Activated naive CD8-positive, alpha-beta T cell treated with anti-CD3 and anti-CD28 coated beads for 36 hours (primary cell): ENCODE measurements around the gene PBX1. TPM values are rescaled to one million over a fixed set of nuclear protein-coding genes. Genes with fewer than 3 reads are reported as not detected.
"Not testable (repeated sequence)": the region's sequence is repeated elsewhere in the genome, so short reads cannot be mapped to it uniquely, and the experiment has no call there.

Experiments used
- DNase-seq: peaks from one replicate; pipeline ENCODE4 v3.0.0; 2021
- H3K27ac Mint-ChIP-seq: one replicate; pipeline ENCODE4 v1.8.0; 2022; ENCODE audit warnings: mild to moderate bottlenecking, moderate library complexity, mixed read lengths
- H3K27me3 Mint-ChIP-seq: one replicate; pipeline ENCODE4 v1.8.0; 2022; ENCODE audit warnings: mild to moderate bottlenecking, mixed read lengths
- H3K36me3 Mint-ChIP-seq: one replicate; pipeline ENCODE4 v1.8.0; 2021; ENCODE audit warnings: mild to moderate bottlenecking, mixed read lengths
- H3K4me1 Mint-ChIP-seq: one replicate; pipeline ENCODE4 v1.8.0; 2021; ENCODE audit warnings: mixed read lengths
- H3K4me3 Mint-ChIP-seq: one replicate; pipeline ENCODE4 v1.8.0; 2022; ENCODE audit warnings: mild to moderate bottlenecking, moderate library complexity, mixed read lengths
- H3K9me3 Mint-ChIP-seq: one replicate; pipeline ENCODE4 v1.8.0; 2022; ENCODE audit warnings: mixed read lengths
- total RNA-seq, 2 experiments: library from RNA; stranded (reverse); gene quantifications; one replicate each; pipeline ENCODE4 v1.2.3, GENCODE V29; 2021

Gene PBX1
- total RNA-seq: under 1 TPM in 1 of 2 experiments, not detected in 1; 0.04 TPM

DNA sequence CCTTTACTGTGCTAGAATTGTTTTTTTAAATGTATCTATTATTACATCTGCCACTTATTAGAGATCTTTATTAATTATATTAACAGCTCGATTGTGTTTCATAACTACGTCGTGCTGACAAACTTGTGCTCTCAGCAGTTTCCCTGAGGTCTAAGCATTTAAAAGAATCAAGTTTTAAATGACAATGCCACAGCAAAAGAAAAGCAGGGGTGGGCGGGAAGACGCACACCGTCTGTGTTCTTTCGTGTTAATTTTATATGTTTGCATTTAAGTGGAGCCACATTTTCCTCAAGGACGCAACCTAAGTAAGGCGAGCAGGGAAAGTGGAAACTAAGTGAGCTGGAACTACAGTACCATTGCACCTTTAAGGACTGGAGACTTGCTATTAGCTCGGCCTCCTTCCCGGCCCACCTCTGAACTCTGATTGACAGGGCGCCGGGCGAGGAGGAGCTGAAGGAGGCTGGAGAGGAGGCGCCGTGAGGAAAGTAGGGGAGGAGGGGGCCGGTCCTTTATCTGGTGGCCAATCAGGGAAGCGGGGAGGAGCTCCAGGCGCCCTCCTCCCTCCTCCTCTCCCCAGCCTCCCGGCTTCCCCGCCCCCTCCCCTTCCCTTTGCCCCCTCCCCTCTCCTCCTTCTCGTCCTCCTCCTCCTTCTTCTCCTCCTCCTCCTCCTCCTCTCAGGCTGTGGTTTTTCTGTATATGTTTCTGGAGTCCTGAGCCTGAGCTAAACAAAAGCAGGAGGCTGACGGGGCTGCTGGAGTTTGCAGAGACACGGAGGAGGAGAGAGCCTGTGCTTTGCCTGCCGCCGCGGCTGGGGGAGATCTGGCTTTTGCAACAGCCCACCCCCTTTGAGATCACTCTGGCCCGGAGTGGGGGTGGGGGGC, at the start of gene PBX1:
PBX1 (plus strand) TSS at position 724 of the 881 bp plus-strand sequence.
- peak; percentile 78 for DNase-seq
- H3K9me3 Mint-ChIP-seq: no peaks in the 10 kb centered on the region
- no peak within 1 kb of the TSS for H3K27ac Mint-ChIP-seq
- H3K4me3 Mint-ChIP-seq: peak within 1 kb of the TSS; percentile 78
- H3K4me1 Mint-ChIP-seq: peaks cover 8% of the 10 kb centered on the region
- H3K36me3 Mint-ChIP-seq: no peaks in the 10 kb centered on the region
- peaks cover 55% of the 10 kb centered on the region for H3K27me3 Mint-ChIP-seq

DNA sequence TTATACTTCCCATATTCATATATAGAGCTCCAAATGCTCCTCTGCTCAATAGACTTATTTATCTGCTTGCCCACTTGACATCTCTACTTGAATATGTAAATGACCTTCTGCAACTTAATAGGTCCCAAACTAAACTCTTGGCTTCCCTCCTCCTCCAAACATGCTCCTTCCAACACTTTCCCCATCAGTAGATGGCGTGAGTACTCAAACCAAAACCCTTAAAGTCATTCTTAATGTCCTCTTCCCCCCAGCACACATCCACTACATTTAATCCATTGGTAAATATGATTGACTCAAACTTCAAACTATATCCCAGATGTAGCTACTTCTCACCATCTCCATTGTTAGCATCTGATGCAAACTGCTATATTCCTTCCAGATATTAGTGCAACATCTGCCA, 48.5 kb upstream of the PBX1 start:
- Mint-ChIP-seq H3K4me3 (no peak overlapping the region), H3K9me3 (peaks cover 1% of the 10 kb centered on the region)

DNA sequence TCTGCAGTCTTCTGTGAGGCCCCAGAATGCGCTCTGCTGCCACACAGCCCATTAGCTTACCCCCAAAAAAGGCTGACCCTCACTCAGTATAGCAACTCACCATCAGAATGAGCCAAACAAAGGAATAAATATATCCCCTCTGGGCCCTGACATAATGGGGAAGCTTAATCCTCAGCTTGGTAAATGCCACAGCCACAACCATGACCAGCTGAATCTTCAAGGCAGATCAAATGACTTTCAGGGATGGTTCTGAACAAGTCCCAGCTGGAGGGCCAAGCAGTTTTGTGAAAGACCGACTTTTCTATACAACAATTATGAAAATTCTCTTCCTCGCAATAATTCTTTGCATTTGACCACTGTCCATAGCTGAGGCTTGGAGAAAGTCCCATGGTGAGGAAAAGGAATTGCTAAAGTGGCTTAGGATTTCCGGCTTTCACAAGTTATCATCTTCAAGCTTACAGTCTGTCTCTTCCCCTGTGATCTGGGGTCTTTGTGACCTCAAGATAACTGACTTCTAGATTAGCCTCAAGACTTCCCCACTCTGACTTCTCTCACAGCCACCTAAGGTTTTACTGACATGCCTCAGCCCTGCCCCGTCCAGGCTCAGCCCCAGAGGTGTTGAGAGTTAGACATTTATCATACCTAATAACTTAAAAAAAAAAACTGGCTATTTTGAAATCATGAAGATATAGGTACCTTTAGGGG, 47.8 kb upstream of the PBX1 start:
- Mint-ChIP-seq H3K27ac (no peak overlapping the region), H3K27me3 (no peaks in the 10 kb centered on the region), H3K4me3 (no peak overlapping the region)

More for the DNA sequence above, 48.5 kb upstream of the PBX1 start:
- no peaks in the 10 kb centered on the region for H3K36me3 Mint-ChIP-seq
- no peaks in the 10 kb centered on the region for H3K27me3 Mint-ChIP-seq
- H3K27ac Mint-ChIP-seq: no peak overlapping the region
- no peak for DNase-seq
- no peaks in the 10 kb centered on the region for H3K4me1 Mint-ChIP-seq

DNA sequence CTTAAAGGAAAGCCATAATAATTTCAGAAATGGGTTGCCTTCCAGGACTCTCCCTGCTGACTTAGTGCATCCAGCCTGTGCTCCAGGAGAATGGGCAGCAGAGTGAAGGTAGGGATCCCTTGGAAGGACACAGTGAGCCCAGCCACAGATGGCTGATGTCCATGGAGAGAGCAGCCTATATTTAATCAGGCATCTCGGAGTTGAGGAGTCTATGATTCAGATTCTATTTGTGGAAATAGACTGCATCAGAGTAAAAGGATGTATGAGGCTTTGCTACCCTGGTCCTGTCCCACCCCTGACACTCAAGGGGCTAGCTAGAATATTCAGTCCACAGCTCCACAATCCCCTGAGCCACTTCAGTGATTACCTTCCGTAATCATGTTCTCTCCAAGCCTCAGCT, 43.8 kb upstream of the PBX1 start:
- no peaks in the 10 kb centered on the region for H3K27me3 Mint-ChIP-seq
- no peak overlapping the region for H3K27ac Mint-ChIP-seq
- DNase-seq: no peak
- H3K36me3 Mint-ChIP-seq: no peaks in the 10 kb centered on the region
- H3K4me1 Mint-ChIP-seq: no peaks in the 10 kb centered on the region
- H3K4me3 Mint-ChIP-seq: no peak overlapping the region
- peaks cover 2% of the 10 kb centered on the region for H3K9me3 Mint-ChIP-seq

More for the DNA sequence above, 47.8 kb upstream of the PBX1 start:
- DNase-seq: no peak
- Mint-ChIP-seq H3K4me1 (no peaks in the 10 kb centered on the region), H3K9me3 (peaks cover 1% of the 10 kb centered on the region), H3K36me3 (no peaks in the 10 kb centered on the region)

- no peak overlapping the region for H3K4me3 Mint-ChIP-seq
- no peak for DNase-seq
- no peaks in the 10 kb centered on the region for H3K4me1 Mint-ChIP-seq
- H3K9me3 Mint-ChIP-seq: peaks cover 2% of the 10 kb centered on the region
- H3K27me3 Mint-ChIP-seq: no peaks in the 10 kb centered on the region
- H3K27ac Mint-ChIP-seq: no peak overlapping the region
- no peaks in the 10 kb centered on the region for H3K36me3 Mint-ChIP-seq
These were observed 43.2 kb upstream of the PBX1 start for GRCh38 chr1:164515711-164516331.

GRCh38 chr1:164516591-164516990, 42.4 kb upstream of the PBX1 start:
- no peaks in the 10 kb centered on the region for H3K27me3 Mint-ChIP-seq

DNA sequence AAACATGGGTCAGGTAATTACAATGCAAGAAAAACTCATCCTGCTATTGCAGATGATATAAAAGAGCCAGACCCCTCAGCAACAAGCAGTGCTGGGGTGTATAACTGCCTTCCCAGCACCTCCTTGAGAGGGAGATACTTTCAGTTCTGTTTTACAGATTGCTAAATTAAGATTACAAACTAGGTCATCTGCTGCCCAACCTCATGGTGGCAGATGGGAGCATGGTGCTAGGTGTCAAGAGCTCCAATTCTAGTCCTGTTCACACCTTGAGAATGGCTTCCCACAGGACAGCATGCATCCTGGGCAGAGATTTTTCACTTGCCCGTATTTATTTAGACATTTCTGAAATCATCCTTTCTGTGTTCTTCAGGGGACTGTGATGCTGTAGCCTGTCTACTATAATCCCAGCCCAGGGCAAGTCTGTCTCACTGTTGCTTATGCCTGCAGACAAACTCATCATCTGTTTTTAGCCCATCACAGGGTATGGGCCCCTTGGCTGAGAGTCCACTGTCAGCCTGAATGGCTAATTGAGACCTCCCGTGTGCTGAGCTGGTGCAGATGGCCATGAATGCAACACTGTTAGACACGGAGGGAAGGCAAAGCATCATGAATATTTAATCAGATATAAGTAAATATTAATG, 40.2 kb upstream of the PBX1 start:
- Mint-ChIP-seq H3K4me3 (no peak overlapping the region), H3K27me3 (no peaks in the 10 kb centered on the region), H3K36me3 (no peaks in the 10 kb centered on the region), H3K4me1 (no peaks in the 10 kb centered on the region), H3K9me3 (peaks cover 2% of the 10 kb centered on the region), H3K27ac (no peak overlapping the region)
- no peak for DNase-seq

More at GRCh38 chr1:164516591-164516990, 42.4 kb upstream of the PBX1 start:
- Mint-ChIP-seq H3K4me3 (no peak overlapping the region), H3K36me3 (no peaks in the 10 kb centered on the region), H3K27ac (no peak overlapping the region), H3K4me1 (no peaks in the 10 kb centered on the region), H3K9me3 (peaks cover 2% of the 10 kb centered on the region)
- DNase-seq: no peak

- Mint-ChIP-seq H3K27me3 (no peaks in the 10 kb centered on the region), H3K9me3 (peaks cover 2% of the 10 kb centered on the region), H3K4me3 (no peak overlapping the region), H3K27ac (no peak overlapping the region), H3K4me1 (no peaks in the 10 kb centered on the region), H3K36me3 (no peaks in the 10 kb centered on the region)
- DNase-seq: no peak
These were observed 39.6 kb upstream of the PBX1 start for GRCh38 chr1:164519426-164519825.

- Mint-ChIP-seq H3K4me1 (no peaks in the 10 kb centered on the region), H3K27ac (no peak overlapping the region), H3K27me3 (no peaks in the 10 kb centered on the region), H3K36me3 (peaks cover 3% of the 10 kb centered on the region), H3K4me3 (no peak overlapping the region), H3K9me3 (peaks cover 13% of the 10 kb centered on the region)
- DNase-seq: no peak
These were observed 34.2 kb upstream of the PBX1 start for GRCh38 chr1:164524810-164525209.

DNA sequence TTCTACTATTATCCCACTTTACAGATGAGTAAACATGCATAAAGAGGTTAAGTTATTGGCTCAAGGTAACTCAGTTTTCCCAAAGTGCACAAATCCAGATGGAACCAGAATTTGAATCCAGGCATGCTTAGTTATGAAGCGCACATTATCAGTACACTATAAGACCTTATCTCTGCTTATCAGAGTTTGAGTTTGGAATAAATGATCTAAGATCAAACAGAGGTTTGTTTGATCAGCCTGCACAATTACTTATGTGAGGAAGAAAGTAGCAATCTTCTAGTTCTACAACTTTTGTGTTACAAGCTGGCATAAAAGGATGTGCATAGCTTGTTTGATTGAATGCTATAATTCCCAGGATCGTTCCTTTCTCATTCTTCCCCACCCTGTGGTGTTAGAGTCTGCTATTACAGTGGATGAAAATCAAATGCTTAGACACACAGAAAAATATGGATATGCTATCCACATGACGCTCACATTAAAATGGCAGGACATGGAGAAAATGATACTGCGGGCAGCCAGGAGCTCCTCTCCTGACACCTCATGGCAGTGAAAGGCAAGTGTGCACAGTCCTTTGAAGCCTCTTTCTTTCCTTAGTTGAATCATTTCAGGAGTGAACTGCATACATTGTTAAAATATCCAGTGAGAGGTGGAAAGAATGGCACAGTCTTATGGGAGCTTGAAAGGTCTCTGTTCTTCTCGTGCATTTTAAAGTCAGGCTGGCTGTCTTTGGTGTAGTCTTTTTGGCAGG, 23.9 kb upstream of the PBX1 start:
- H3K9me3 Mint-ChIP-seq: peaks cover 1% of the 10 kb centered on the region
- no peaks in the 10 kb centered on the region for H3K27me3 Mint-ChIP-seq
- H3K4me3 Mint-ChIP-seq: no peak overlapping the region
- no peak overlapping the region for H3K27ac Mint-ChIP-seq
- no peaks in the 10 kb centered on the region for H3K4me1 Mint-ChIP-seq
- DNase-seq: no peak
- H3K36me3 Mint-ChIP-seq: no peaks in the 10 kb centered on the region

- Mint-ChIP-seq H3K9me3 (peaks cover 15% of the 10 kb centered on the region), H3K27me3 (peaks cover 18% of the 10 kb centered on the region)
- not testable (repeated sequence) for H3K36me3 Mint-ChIP-seq, DNase-seq, H3K4me3 Mint-ChIP-seq, H3K4me1 Mint-ChIP-seq, H3K27ac Mint-ChIP-seq
These were observed 6.5 kb upstream of the PBX1 start for GRCh38 chr1:164552463-164552988.

DNA sequence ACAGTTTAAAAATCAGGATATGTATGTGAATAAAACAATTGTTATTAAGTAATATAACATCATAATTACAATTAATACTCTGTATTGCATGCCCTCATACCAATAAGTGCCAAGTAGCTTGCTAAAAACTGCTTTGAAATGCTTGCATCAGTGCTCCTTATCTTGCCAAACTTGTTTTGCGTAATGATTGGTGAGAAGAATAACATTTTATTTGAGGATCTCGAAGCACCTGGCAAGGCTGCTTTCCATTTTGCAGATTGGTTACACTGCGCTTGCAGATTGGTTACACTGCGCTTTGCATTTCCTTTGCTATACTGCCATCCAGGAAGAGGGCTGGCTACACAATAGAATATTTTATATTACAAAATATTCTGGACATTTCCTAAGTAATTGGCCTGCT, 1.7 kb upstream of the PBX1 start:
- no peaks in the 10 kb centered on the region for H3K36me3 Mint-ChIP-seq
- H3K27me3 Mint-ChIP-seq: peaks cover 52% of the 10 kb centered on the region
- DNase-seq: no peak
- peaks cover 8% of the 10 kb centered on the region for H3K4me1 Mint-ChIP-seq
- H3K27ac Mint-ChIP-seq: no peak overlapping the region
- H3K4me3 Mint-ChIP-seq: no peak overlapping the region
- H3K9me3 Mint-ChIP-seq: peaks cover 5% of the 10 kb centered on the region

GRCh38 chr1:164559342-164560051, 513 bp downstream of the PBX1 start:
- H3K9me3 Mint-ChIP-seq: no peaks in the 10 kb centered on the region
- H3K27me3 Mint-ChIP-seq: peaks cover 51% of the 10 kb centered on the region
- H3K36me3 Mint-ChIP-seq: no peaks in the 10 kb centered on the region
- no peak overlapping the region for H3K27ac Mint-ChIP-seq
- peak overlapping the region; percentile 78 for H3K4me3 Mint-ChIP-seq
- peaks cover 8% of the 10 kb centered on the region for H3K4me1 Mint-ChIP-seq
- no peak for DNase-seq
